CD4-positive, alpha-beta T cell treated with Interleukin-15 for 1 hour (primary cell): ENCODE data around the gene ATF6.

Source experiments
- DNase-seq: peaks from one replicate; pipeline ENCODE4 v3.0.0-alpha.2; 2020

ATF6 gene

GRCh38 chr1:161978011-161978790, 212.1 kb downstream of the ATF6 start:
- no peak for DNase-seq

- no peak for DNase-seq
Measured at GRCh38 chr1:161981126-161981525, 215.0 kb downstream of the ATF6 start.

GRCh38 chr1:161981735-161982506, 215.8 kb downstream of the ATF6 start:
- DNase-seq: no peak

- no peak for DNase-seq
Measured at GRCh38 chr1:161982507-161982895, 216.4 kb downstream of the ATF6 start.

- DNase-seq: no peak
Measured at GRCh38 chr1:161982917-161983316, 216.8 kb downstream of the ATF6 start.

GRCh38 chr1:161983725-161984124, 217.6 kb downstream of the ATF6 start:
- DNase-seq: no peak

GRCh38 chr1:161985301-161985822, 219.2 kb downstream of the ATF6 start:
- no peak for DNase-seq

- DNase-seq: no peak
Measured at GRCh38 chr1:161986328-161986727, 220.2 kb downstream of the ATF6 start.

GRCh38 chr1:161987303-161987702, 221.2 kb downstream of the ATF6 start:
- DNase-seq: no peak

- DNase-seq: no peak
Measured at GRCh38 chr1:161987872-161988271, 221.8 kb downstream of the ATF6 start.

GRCh38 chr1:161988413-161988812, 222.3 kb downstream of the ATF6 start:
- no peak for DNase-seq

GRCh38 chr1:161989108-161989507, 223.0 kb downstream of the ATF6 start:
- no peak for DNase-seq

- DNase-seq: no peak
Measured at GRCh38 chr1:161989786-161990185, 223.7 kb downstream of the ATF6 start.

- no peak for DNase-seq
Measured at GRCh38 chr1:161993576-161993975, 227.5 kb downstream of the ATF6 start.

GRCh38 chr1:161994175-161994668, 228.1 kb downstream of the ATF6 start:
- DNase-seq: no peak

GRCh38 chr1:161997152-161997551, 231.0 kb downstream of the ATF6 start:
- no peak for DNase-seq

GRCh38 chr1:161998811-161999210, 232.7 kb downstream of the ATF6 start:
- no peak for DNase-seq

- no peak for DNase-seq
Measured at GRCh38 chr1:161999301-162000052, 233.4 kb downstream of the ATF6 start.

GRCh38 chr1:162000053-162000420, 233.9 kb downstream of the ATF6 start:
- DNase-seq: no peak

GRCh38 chr1:162003061-162003829, 237.1 kb downstream of the ATF6 start:
- no peak for DNase-seq

- peak; percentile 25 for DNase-seq
Measured at GRCh38 chr1:162003830-162004215, 237.7 kb downstream of the ATF6 start.

GRCh38 chr1:162004441-162004950, 238.4 kb downstream of the ATF6 start:
- no peak for DNase-seq
